Right hindlimb (tissue), 1 donor: ENCODE data around the gene SH2D6.
A peak's percentile ranks its signal among the peaks of the same experiment; 100 is the strongest.
"Not testable (repeated sequence)": the region's sequence is repeated elsewhere in the genome, so short reads cannot be mapped to it uniquely, and the experiment has no call there.

Source experiments
- DNase-seq: peaks from one replicate; pipeline ENCODE4 v3.0.0-alpha.2; 2018

Gene SH2D6

DNA sequence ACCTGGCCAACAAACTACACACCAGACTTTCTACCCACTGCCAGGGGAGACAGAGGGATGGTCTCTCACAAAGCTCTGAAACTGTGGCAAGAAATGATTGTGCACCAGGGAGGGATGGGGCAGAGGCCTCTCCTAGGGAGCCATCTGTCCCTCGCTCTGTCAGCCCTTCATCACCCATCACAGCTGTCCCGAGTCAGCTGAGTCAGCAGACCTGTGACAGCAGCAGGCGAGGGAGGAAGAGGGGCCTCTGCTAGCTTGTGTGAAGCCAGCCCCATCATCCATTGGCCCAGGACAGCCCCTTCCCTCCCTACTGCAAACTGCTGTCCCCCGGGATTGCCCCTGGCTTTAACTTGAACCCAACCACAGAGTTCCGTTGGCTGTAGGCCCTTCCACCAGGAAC lies 5.0 kb downstream of the SH2D6 start:
- DNase-seq: peak; percentile 58

DNA sequence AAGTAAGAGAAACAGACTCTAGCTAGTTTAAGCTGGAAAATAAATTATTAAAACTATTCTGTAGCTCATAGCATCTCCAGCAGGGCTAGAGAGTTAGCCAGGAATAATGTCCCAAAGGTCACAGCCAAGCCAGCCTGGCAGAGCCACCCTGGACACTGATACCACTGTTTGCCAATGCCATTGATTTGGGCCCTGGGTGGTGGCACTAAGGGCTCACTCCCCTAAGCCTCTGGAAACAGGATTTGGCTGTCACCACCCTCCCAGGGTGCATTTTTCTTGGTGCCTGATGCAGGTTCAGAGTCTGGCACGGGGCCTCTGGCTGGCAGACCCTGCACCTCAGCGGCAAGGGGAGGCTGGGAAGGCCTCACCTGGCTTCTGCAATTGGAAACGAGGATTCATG lies 7.1 kb downstream of the SH2D6 start:
- no peak for DNase-seq

DNA sequence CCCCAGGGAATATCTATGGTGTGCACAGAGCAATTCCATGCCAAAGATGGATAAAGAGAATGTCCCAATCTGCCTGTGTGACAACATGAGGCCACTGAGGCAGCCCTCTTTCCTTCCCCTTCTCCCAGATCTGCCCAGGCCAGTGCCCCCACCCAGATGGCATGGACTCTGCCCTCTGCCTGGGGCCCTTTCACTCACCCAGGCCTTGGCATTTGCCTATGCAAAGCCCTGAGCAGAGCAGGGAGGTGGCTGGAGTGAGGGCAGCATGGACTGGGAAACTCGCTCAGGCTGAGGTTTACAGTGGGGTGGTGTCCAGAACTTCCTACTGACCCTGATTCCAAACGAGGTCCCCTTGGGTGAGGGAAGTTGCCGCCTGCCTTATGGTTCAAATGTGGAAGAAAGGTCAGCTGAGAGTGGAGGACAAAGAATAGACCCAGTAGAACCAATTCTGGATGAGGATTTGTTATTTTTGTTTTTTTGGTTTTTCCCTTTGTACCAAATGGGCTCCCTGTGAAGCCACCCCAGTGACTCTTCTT lies 8.9 kb downstream of the SH2D6 start:
- no peak for DNase-seq

DNA sequence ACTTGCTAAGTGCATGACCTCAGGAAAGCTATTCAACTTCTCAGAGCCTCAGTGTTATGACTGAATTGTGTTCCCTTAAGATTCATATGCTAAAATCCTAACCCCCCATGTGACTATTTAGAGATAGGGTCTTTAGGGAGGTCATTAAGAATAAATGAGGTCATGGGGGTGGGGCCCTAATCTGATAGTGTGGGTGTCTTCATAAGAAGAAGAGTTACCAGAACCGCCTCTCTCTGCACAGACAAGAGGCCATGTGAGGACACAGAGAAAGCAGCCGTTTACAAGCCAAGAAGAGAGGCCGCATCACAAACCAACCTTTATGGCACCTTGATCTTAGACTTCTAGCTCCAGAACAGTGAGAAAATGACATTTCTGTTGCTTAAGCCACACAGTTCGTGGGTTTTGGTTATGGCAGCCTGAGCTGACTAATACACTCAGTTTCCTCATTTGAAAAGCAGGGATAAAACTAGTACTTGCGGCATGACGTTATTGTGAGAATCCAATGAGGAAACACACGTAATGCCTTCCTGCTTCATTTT lies 9.9 kb downstream of the SH2D6 start:
- DNase-seq: no peak

DNA sequence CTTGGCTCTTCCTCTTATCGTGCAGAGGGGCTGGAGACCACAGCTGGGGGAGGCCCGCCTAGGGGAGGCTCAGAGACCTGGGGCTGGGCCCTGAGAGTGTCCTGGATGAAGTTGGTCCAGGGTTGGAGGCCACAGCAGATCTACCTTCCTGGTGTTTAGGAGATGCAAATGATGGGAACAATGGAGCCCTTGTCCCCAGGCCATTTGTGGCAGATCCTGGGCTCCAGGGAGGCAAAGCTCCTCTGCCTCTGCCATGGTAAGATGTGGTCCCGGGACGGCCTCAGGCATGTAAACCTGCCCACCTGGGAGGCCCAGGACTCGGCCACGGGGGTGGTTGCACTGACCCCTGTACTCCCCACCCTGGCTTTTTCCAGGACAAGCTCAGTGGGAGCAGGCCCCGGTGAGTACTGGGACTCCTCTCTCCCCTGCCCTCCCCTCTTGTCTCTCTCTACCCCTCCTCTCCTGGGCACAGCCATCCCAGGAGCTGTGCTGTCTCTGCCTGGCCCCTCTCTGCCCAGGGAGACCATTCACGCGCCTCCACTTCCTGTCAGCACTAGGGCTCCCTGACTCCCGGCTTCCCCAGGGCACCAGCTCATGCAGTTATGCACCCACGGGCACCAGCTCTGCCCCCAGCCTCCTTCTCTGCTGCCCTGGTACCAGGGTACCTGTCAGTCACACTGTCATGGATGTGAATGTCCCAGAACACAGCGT lies 10.9 kb downstream of the SH2D6 start:
- DNase-seq: no peak

DNA sequence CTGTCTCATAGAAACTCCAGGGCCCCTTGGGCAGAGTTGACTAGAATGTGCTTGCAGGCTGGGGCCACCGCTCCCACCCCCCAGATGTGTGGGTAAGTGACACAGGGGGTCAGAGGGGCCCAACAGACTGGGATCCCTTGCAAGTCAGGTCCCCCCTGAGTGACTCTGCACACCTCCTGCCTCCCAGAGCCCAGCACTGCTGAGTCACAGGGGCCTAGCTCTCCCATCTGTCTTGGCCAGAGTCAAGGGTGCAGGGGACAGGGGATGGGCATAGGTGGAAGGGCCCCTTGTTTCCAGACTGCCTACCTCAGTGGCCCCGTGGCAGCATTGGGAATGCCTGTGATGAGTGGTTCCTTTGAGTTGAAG lies 11.4 kb downstream of the SH2D6 start:
- DNase-seq: no peak

DNA sequence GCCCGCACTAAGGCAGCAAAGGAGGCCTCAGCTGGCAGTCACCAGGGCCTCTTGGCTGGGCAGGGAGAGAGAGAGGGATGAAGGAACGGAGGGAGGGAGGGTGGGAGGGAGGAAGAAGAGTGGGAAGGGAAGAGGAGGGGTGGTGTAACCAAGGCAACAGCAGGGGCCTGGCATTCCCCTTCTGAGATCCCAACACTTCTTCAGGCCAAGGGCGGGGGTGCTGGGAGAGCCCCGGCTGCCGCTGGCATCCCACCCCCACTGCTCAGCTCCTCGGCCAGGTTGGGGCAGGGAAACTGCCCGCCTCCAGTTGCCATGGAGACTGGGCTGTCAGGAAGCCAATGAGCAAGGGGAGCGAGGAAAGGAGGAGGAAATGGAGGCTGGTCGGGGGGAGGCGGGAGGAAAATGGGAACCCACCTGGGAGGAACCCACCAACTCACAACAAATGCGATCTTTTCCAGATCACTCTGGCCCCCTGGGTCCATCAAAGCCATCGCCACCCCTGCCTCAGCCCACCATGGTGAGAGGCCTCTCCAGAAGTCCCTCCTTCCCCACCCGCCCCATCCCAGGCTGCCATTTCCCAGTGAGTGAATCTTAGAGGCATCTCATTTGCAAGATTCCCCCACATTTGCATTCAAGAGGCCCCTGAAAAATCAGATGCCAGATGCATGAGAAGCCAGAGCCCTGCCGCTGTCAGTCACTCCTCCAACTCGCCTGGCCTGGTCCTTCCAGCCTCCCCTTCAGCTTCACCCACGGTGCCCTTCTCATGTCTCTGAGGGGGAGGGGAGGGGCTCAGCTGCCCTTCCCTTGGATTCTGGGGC lies 12.4 kb downstream of the SH2D6 start:
- DNase-seq: peak; percentile 89

DNA sequence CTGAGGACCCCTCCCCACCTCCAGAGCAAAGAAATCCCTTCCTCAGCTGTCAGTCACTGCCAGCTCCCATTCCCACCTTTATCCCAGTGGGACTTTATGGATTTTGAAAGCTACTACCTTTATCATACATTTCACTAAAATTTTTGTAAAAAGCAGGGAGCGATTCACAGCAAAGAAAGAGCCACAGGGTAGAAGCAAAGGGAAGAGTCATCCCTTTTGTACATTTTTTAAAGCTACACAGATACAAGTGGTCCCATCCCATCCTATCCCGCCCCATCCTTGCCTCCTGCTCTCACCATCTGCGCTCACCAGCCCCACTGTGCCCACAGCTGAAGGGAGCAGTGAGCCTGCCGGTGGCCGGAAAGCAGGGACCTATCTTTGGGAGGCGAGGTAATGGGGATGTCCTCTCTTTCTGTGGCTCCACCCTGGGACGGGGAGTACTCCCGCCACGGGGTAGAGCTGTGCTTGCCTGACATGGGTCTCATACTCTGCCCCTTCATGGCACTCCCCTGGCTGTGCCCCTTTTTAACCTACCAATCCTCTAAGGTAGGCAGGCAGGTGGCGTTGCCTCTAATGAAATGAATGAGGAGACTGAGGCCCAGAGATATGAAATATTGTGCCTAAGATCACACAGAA lies 13.2 kb downstream of the SH2D6 start:
- DNase-seq: no peak

DNA sequence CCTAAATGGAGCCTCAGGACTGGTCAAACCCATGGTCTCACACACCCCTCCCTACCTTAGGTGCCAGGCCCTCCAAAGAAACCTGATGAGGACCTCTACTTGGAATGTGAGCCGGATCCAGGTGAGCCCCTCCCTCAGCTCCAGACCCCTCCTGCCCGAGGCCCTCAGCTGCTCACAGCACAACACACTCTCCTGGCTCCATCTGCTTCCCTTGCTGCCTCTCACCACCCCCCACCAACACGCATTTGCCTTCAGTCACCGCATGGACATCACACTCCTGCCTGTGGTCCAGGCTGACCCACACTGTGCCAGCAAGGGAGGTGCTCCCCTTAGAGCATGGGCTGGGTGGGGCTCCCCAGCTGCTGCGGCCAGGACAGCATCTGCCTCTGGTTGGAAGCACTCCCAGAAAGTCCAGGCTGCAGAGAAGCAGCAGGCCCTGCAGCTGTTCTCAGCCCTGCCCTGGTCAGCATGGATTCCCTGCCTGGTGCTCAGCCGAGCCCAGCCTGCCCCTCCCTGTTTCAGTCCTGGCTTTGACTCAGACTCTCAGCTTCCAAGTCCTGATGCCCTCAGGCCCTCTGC lies 15.1 kb downstream of the SH2D6 start:
- DNase-seq: peak; percentile 94

DNA sequence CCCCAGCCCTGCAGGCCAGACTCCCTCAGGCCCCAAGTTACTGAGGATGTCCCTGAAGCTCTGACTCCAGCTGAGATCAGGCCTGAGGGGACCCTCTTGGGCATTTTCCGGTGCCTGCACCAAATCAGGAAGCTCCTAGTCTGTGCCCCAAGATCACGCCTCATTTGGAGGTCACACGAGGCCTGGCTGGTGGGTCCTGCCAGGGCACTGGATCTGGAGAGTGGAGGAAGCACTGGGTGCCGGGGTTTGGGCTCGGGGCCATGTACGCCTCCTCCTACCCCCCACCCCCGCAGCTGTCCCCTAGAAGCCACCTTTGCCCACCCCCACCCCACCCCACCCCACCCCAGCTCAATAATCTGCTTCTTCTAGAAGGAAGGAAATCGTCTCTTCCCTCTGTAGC lies 16.2 kb downstream of the SH2D6 start:
- DNase-seq: no peak

DNA sequence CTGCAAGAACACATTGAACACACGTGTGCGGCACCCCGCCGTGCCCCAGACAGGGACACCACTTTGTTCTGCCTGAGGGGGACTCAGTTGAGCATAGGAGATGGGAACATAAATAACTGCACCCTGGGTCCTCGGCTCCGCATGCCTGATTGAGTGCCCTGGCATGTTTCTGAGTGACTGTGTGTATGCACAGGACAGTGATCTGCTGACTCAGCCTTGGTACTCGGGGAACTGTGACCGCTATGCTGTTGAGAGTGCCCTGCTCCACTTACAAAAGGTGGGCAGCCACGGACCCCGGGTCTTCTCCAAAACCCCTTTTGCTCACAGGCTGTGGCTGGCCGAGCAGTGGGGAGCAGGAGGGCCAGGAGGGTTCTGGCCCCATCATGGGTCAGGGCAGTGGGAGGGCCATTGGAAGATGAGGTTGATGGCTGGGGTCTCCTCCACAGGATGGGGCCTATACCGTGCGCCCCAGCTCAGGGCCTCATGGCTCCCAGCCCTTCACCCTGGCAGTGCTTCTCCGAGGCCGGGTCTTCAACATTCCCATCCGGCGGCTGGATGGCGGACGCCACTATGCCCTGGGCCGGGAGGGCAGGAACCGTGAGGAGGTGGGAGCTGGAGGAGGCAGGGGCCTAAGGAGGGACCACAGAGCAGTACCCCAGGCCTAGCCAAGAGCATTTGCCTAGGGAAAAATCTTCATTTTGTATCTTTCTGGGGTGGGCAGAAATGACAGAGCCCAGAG lies 16.9 kb downstream of the SH2D6 start:
- DNase-seq: no peak

DNA sequence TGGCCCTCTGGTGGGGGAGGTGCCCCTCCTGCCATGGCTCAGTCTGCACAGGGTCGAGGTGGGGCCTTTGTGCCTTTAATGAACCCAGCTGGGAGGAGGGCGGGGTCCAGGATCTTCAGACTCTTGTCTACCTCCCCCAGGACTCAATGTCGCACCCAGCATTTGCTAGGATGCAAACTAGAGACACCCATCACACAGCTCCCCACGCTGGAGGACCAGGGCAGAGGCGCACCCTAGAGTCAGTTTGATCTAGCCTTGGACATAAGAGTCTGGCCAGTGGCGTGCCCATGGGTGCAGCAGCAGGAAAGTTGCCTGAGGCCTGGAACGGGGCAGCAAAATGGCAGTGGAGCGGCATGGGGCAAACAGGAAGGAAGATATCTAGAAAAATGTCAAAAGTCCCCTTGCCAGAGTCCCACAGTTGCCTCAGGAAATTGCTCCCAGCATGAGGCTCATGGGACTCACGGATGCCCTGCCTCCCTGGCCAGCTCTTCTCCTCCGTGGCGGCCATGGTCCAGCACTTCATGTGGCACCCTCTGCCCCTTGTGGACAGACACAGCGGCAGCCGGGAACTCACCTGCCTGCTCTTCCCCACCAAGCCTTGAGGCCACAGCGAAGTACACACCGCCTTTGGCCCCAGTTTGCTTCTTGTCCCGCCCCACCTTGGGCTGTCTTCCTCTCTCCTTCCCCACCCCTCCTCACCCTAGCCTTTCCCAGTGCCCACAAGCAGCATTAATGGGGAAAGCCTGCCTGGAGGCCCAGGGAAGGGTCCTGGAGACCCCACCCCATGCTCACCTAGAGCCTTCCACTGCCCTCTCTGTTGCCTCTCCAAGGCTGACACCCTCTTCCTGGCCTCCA lies 17.7 kb downstream of the SH2D6 start:
- no peak for DNase-seq

DNA sequence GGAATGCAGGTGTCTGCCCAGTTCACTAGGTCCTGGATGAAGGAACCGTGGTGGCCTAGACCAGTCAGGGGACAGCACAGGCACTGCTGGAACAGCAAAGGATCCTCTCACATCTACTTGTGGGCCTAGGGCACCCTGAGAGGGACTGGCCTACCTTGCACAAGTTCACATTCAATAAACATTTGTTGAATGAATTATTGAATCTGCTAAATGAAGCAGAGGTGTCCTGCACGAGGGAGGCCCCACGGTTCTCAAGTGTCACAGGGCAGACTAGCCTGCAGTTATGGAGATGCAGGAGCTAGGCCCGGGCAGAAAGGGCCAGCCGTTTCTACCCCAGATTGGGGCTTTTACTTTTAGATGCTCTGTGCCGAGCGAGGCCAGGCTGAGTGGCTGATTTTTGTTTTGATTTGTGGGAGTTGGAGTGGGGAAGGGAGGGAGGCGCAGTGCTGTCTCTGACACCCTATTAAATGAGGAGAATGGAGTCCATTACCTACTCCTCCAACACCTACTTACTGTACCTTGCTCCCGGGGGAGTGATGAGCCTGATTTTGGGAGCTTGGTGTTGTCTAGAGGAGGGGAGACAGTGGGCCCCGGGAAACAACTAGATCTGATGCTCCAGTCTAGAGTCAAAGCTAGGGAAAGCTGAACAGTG lies 18.4 kb downstream of the SH2D6 start:
- no peak for DNase-seq

DNA sequence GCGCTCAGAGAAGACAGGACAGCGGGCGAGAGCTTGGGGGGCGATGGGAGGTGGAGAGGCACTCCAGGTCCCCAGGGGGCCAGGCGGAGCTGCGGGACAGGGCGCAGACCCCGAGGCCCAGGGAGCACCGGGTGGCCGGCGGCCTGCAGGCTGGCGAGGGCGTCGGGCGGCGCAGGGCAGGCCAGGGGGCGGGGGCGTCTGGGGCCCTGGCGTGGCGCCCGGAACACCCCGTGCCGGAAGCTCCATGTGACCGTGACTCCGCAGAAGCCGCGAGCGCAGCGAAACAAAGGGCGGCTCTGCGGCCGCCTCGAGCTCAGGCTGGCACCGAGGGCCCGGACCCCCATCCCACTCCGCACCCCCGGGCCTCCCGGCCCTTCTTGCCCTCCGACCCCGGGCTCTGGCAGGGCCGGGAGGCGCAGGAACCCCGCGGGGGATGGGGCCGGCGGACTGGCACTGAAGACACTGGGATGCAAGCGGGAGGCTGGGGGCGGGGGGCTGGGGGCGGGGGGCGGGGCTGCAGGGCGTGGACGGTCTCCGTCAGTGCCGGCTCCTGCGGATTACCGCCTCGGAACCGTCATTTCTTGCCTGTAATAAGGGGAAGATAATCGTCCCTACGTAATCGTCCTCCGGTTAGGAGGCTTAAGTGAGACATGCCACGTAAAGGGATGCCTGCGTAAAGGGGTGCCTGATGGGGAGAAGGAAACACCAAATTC lies 19.1 kb downstream of the SH2D6 start:
- peak; percentile 90 for DNase-seq

DNA sequence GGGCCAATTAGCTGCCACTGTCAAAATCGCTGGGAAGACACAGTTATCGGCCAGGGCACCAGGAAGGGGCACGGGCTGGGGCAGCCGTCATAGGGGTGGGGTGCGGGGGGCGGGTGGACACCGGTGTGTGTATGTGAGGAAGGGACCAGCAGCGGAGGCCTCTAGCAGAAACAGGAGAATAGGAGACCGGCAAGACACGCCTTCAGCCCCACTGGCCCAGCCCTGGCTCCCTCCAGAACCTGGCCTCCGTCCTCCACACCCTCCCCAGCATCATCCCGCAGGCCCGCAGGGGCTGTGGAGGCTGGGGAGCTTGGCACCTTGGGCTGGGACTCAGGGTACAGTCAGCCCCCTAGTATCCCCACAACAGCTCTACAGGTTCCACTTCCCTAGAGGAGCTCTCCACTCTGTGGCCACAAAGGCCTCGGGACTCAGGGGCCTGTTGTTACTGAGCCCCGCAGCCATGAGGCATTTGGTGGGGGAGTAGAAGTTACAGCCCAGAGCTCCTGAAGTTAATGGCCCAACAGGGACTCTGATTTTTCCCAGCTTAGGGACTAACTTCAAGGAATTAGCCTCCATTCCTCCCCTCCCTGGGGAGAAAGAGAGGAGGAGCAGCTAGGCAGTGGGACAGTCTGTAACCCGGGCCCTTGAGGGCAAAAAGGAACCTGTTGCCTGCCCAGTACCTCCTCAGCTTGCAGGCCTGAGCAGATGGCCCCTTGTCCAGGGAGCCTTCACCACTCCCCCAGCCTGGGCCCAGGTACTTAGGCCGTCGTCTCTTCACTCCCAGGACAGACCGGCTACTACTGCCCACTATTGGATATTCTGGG lies 19.9 kb downstream of the SH2D6 start:
- peak; percentile 52 for DNase-seq

DNA sequence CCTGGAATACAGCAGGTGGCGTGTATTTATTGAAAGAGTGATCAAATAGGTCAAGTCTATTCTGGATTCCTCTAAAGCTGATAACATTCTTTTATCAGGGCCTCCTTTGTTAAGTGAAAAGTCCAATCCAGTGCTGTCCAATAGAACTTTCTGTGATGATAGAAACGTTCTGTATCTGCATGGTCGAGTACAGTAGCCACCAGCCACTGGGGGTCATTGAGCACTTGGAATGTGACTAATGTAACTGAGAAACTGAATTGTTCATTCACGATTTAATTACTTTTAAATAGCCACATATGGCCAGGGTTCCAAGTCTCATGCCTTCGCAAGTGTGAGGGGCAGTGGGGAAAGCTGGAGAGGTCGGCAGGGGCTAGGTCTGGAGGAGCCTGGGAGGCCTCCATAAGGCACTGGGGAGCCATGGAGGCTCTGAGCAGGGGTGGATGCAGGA lies 20.5 kb downstream of the SH2D6 start:
- no peak for DNase-seq

DNA sequence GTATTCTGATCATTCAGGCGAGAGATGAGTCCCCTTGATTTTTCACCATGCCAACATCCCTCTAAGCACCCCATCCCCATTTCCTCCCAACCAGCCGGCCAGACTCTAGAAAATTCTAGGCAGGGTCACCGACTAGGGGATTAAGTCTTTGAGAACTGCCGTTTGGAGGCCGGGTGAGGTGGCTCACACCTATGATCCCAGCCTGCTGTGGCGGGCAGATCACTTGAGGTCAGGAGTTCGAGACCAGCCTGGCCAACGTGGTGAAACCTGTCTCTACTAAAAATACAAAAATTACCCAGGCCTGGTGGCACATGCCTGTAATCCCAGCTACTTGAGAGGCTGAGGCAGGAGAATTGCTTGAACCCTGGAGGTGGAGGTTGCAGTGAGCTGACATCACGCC lies 21.1 kb downstream of the SH2D6 start:
- not testable (repeated sequence) for DNase-seq

DNA sequence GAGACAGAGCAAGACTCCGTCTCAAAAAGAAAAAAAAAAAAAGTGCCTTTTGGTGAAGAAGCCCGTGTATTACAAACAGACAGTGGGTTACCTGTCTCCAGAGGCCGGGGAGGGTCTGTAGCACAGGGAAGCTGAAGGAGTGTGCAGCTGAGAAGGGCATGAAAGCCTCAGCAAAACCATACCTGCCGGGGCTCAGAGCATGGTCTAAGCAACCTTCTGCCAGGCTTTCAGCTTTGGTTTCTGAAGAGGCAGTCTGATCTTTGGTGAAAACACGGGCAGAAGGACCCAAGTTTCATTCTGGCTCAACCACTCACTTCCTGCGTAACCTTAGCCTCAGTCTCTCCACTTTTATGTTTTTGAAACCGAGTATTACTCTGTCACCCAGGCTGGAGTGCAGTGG lies 21.5 kb downstream of the SH2D6 start:
- DNase-seq: no peak

DNA sequence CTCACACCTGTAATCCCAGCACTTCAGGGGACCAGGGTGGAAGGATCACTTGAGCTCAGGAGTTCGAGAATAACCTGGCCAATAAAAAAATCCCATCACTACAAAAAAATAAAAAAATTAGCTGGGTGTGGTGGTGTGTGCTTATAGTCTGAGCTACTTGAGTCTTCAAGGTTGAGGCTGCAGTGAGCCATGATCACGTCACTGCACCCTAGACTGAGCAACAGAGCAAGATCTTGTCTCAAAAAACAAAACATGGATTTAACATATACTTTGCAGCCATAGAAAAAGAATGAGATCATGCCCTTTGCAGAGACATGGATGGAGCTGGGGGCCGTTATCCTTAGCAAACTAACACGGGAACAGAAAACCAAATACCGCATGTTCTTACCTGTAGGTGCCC lies 22.2 kb downstream of the SH2D6 start:
- DNase-seq: no peak
